Measurements from ENCODE around the gene PTH1R.

The PTH1R gene

DNA sequence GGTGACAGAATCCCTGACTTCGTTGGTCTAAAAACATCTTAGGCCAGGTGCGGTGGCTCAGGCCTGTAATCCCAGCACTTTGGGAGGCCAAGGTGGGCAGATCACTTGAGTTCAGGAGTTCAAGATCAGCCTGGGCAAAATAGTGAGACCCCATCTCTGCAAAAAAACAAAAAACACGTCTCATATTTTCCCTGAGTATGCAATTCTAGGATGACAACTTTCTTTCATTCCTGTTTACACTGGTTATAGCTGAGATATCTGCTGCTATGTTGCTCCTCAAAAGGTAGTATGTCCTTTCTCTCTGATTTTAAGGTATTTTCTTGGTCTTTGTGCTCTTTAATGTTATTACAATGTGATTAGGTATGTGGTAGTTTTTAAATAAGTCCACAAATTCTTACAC is 39.3 kb downstream of the PTH1R start:
- DNase-seq (ENCODE audit: extremely low spot score) = no peak
- no peak for TF ChIP-seq SP1 (IDR thresholded peaks at IDR 0.05)
- TF ChIP-seq BHLHE40 (IDR thresholded peaks at IDR 0.05; ENCODE audit: borderline replicate concordance) = no peak
- CTCF ChIA-PET = interaction anchor here (0.6 kb wide), 1 partner anchor 89 kb away, joined by 3 read pairs; no protein-coding TSS in a partner anchor
- POLR2A ChIA-PET = no interaction called here

DNA sequence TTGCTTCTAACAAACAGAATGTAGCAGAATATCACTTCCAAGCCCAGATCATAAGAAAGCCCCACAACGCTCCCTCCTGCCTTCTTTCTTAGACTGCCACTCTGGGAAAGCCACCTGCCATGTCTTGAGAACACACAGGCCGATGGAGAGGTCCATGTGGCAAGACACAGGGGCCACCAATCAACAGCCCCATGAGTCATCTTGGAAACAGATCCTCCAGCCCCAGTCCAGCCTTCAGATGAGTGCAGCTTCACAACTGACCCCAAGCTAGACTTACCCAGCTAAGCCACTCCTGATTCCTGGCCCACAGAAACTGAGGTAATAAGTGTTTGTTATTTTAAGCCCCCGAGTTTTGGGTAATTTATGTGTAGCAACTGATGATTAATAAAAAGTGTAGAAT is 39.7 kb downstream of the PTH1R start:
- ChIA-PET CTCF (interaction anchor here (0.6 kb wide), 1 partner anchor 89 kb away, joined by 3 read pairs; no protein-coding TSS in a partner anchor), POLR2A (no interaction called here)
- DNase-seq (ENCODE audit: extremely low spot score) = no peak
- no peak for TF ChIP-seq CTBP1 (IDR thresholded peaks at IDR 0.05; ENCODE audit: borderline replicate concordance)
- no peak for TF ChIP-seq SUZ12 (IDR thresholded peaks at IDR 0.05)
- no peak for TF ChIP-seq L3MBTL2 (conservative IDR thresholded peaks at IDR 0.05)
- TF ChIP-seq TARDBP (IDR thresholded peaks at IDR 0.05) = no peak
- no peak for TF ChIP-seq NFRKB (IDR thresholded peaks at IDR 0.05)
- no peak for TF ChIP-seq BHLHE40 (IDR thresholded peaks at IDR 0.05; ENCODE audit: borderline replicate concordance)
- TF ChIP-seq HDGF (IDR thresholded peaks at IDR 0.05; ENCODE audit: borderline replicate concordance) = no peak
- no peak for TF ChIP-seq SP1 (IDR thresholded peaks at IDR 0.05)
- no peak for TF ChIP-seq FOXA1 (IDR thresholded peaks at IDR 0.05)
- TF ChIP-seq FOXM1 (IDR thresholded peaks at IDR 0.05; ENCODE audit: borderline replicate concordance) = no peak
- TF ChIP-seq, protein P1, sequence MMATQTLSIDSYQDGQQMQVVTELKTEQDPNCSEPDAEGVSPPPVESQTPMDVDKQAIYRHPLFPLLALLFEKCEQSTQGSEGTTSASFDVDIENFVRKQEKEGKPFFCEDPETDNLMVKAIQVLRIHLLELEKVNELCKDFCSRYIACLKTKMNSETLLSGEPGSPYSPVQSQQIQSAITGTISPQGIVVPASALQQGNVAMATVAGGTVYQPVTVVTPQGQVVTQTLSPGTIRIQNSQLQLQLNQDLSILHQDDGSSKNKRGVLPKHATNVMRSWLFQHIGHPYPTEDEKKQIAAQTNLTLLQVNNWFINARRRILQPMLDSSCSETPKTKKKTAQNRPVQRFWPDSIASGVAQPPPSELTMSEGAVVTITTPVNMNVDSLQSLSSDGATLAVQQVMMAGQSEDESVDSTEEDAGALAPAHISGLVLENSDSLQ (IDR thresholded peaks at IDR 0.05) = no peak
- TF ChIP-seq ARNT (IDR thresholded peaks at IDR 0.05) = no peak
- TF ChIP-seq ZNF384 (IDR thresholded peaks at IDR 0.05) = no peak
- TF ChIP-seq LEF1 (IDR thresholded peaks at IDR 0.05; ENCODE audit: borderline replicate concordance) = no peak
- TF ChIP-seq FOXK2 (IDR thresholded peaks at IDR 0.05) = no peak
- no peak for TF ChIP-seq ELF4 (IDR thresholded peaks at IDR 0.05)

DNA sequence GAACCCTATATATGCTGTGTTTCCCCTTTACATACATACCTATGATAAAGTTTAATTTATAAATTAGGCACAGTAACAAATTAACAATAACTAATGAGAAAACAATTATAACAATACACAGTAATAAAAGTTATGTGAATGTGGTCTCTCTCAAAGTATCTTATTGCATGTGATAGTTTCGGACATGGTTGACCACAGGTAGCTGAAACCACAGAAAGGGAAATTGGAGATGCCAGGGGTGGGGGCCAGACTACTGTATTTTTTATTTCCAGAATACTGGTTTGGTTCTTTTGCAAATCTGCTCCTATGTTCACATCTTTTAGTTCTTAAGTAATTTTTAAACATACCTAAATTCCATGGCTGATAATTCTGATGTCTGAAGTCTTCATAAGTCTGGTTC is 40.7 kb downstream of the PTH1R start:
- no peak for DNase-seq (ENCODE audit: extremely low spot score)
- no peak for TF ChIP-seq HDGF (IDR thresholded peaks at IDR 0.05; ENCODE audit: borderline replicate concordance)
- TF ChIP-seq FOXA1 (IDR thresholded peaks at IDR 0.05) = no peak
- TF ChIP-seq ARNT (IDR thresholded peaks at IDR 0.05) = no peak
- TF ChIP-seq FOXK2 (IDR thresholded peaks at IDR 0.05) = no peak
- no peak for TF ChIP-seq SUZ12 (IDR thresholded peaks at IDR 0.05)
- TF ChIP-seq LEF1 (IDR thresholded peaks at IDR 0.05; ENCODE audit: borderline replicate concordance) = no peak
- no peak for TF ChIP-seq TARDBP (IDR thresholded peaks at IDR 0.05)
- no peak for TF ChIP-seq L3MBTL2 (conservative IDR thresholded peaks at IDR 0.05)
- TF ChIP-seq SP1 (IDR thresholded peaks at IDR 0.05) = no peak
- TF ChIP-seq CTBP1 (IDR thresholded peaks at IDR 0.05; ENCODE audit: borderline replicate concordance) = no peak
- no peak for TF ChIP-seq BHLHE40 (IDR thresholded peaks at IDR 0.05; ENCODE audit: borderline replicate concordance)
- no peak for TF ChIP-seq FOXM1 (IDR thresholded peaks at IDR 0.05; ENCODE audit: borderline replicate concordance)
- TF ChIP-seq, protein P1 (IDR thresholded peaks at IDR 0.05) = no peak
- CTCF ChIA-PET = no interaction called here
- POLR2A ChIA-PET = no interaction called here

DNA sequence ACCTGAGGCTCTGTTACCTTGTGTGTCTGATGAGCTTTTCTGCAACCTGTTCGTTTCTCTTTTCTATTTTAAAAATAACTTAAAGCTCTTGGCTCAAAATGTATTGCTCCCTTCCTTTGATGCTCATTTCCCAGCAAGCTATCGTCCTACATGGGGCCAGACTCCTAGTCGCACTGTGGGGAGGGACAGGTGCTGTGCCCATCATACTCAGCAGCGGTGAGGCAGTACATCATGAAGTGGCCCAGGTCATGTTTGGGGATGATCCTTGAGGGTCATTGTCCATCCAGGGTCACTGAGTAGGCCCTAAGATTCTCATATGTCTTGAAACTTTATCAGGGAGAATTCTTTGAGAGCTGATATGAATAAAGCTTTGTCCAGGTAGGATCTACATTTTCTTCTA is 41.1 kb downstream of the PTH1R start:
- TF ChIP-seq ARNT (IDR thresholded peaks at IDR 0.05) (no peak), HDGF (IDR thresholded peaks at IDR 0.05; ENCODE audit: borderline replicate concordance) (no peak), CTBP1 (IDR thresholded peaks at IDR 0.05; ENCODE audit: borderline replicate concordance) (no peak), LEF1 (IDR thresholded peaks at IDR 0.05; ENCODE audit: borderline replicate concordance) (no peak), ELF4 (IDR thresholded peaks at IDR 0.05) (no peak), ZNF384 (IDR thresholded peaks at IDR 0.05) (no peak), SUZ12 (IDR thresholded peaks at IDR 0.05) (no peak), FOXK2 (IDR thresholded peaks at IDR 0.05) (no peak), BHLHE40 (IDR thresholded peaks at IDR 0.05; ENCODE audit: borderline replicate concordance) (no peak), NFRKB (IDR thresholded peaks at IDR 0.05) (no peak), FOXA1 (IDR thresholded peaks at IDR 0.05) (no peak), SP1 (IDR thresholded peaks at IDR 0.05) (no peak), FOXM1 (IDR thresholded peaks at IDR 0.05; ENCODE audit: borderline replicate concordance) (no peak), TARDBP (IDR thresholded peaks at IDR 0.05) (no peak), L3MBTL2 (conservative IDR thresholded peaks at IDR 0.05) (no peak)
- TF ChIP-seq, protein P1 (IDR thresholded peaks at IDR 0.05) = no peak
- ChIA-PET CTCF (no interaction called here), POLR2A (no interaction called here)
- DNase-seq (ENCODE audit: extremely low spot score) = no peak

DNA sequence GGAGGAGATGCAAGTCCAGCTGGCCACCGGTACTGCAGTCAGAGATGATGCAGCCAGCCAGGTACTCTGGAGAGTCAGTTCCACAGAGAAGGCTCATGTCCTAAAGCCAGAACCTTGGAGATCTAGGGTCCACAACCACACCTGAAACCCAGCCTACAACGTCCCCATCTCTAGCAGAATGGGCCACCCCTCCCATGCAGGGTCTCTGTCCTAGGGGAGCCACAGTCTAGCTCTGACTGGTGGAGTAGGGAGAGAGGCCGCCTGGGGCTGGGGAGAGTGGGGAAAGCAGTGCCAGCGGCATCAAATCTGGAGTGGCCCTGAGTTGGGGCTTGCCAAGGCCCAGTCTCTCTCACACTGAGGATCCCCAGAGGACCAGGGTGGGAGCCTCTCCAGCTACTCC is 43.5 kb downstream of the PTH1R start:
- no peak for DNase-seq (ENCODE audit: extremely low spot score)
- ChIA-PET POLR2A (no interaction called here), CTCF (interaction anchor here (0.6 kb wide), 1 partner anchor 440 kb away, joined by 6 read pairs; no protein-coding TSS in a partner anchor)
- no peak for TF ChIP-seq SP1 (IDR thresholded peaks at IDR 0.05)
- no peak for TF ChIP-seq FOXK2 (IDR thresholded peaks at IDR 0.05)

DNA sequence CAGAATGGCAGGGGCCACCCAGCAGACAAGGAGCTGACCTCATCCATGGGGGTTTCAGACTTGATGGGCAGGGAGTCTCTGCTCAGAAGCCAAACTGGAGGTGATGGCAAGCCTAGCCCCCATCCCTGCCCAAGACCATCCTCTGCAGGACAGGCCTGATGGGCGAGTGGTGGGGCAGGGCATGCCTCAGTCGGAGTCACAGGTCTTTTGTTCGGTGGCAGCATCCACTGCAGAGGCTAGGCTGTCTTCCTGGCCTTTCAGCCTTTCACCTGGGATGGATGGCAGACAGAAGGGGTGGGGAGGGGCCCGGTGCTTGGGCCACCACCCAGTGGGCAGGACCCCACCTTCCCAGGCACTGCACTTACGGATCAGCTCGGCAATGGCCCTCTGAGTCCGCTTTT is 44.4 kb downstream of the PTH1R start:
- CTCF ChIA-PET = no interaction called here
- no peak for DNase-seq (ENCODE audit: extremely low spot score)
- TF ChIP-seq ZNF384 (IDR thresholded peaks at IDR 0.05) (no peak), FOXA1 (IDR thresholded peaks at IDR 0.05) (no peak), SUZ12 (IDR thresholded peaks at IDR 0.05) (no peak), CTBP1 (IDR thresholded peaks at IDR 0.05; ENCODE audit: borderline replicate concordance) (no peak), L3MBTL2 (conservative IDR thresholded peaks at IDR 0.05) (no peak), SP1 (IDR thresholded peaks at IDR 0.05) (no peak), NFRKB (IDR thresholded peaks at IDR 0.05) (no peak), TARDBP (IDR thresholded peaks at IDR 0.05) (no peak), BHLHE40 (IDR thresholded peaks at IDR 0.05; ENCODE audit: borderline replicate concordance) (no peak), ARNT (IDR thresholded peaks at IDR 0.05) (no peak), FOXK2 (IDR thresholded peaks at IDR 0.05) (no peak), FOXM1 (IDR thresholded peaks at IDR 0.05; ENCODE audit: borderline replicate concordance) (no peak), HDGF (IDR thresholded peaks at IDR 0.05; ENCODE audit: borderline replicate concordance) (no peak), ELF4 (IDR thresholded peaks at IDR 0.05) (no peak), LEF1 (IDR thresholded peaks at IDR 0.05; ENCODE audit: borderline replicate concordance) (no peak)
- TF ChIP-seq, protein P1 (IDR thresholded peaks at IDR 0.05) = no peak
- POLR2A ChIA-PET = no interaction called here
